22Rv1 (cell line): ENCODE data around the gene MCOLN2.

Source experiments
- CTCF ChIP-seq: fragments of 450-650 bp; IDR thresholded peaks from 2 replicates; pipeline ENCODE4 v1.5.1; 2017; ENCODE audit warnings: mild to moderate bottlenecking
- ZFX ChIP-seq: fragments of 450-650 bp; IDR thresholded peaks from 2 replicates; pipeline ENCODE4 v1.6.1; 2017; ENCODE audit warnings: antibody characterized with exemption, borderline replicate concordance

GRCh38 chr1:84975035-84975434, 21.9 kb downstream of the MCOLN2 start:
- TF ChIP-seq CTCF, result no peak
- no peak for TF ChIP-seq ZFX
